PFSK-1 (cell line): ENCODE data around the gene NMNAT1.

Experiments
- POLR2AphosphoS5 ChIP-seq: IDR thresholded peaks from 2 replicates; pipeline ENCODE4 v1.6.1; 2012; ENCODE audit warnings: low read depth, mild to moderate bottlenecking, control low read depth, low read length, moderate library complexity
- REST ChIP-seq, 2 experiments: IDR thresholded peaks; 2 replicates each; pipeline versions ENCODE4 v1.6.1 to v1.8.0; 2011 to 2012; ENCODE audit warnings: low read depth in 2 of 2, low read length in 2 of 2, control low read depth in 1 of 2, inconsistent platforms in 1 of 2, mild to moderate bottlenecking in 1 of 2, moderate library complexity in 1 of 2; ENCODE audit not compliant: insufficient read depth in 1 of 2
- SIN3A ChIP-seq: IDR thresholded peaks from 2 replicates; pipeline ENCODE4 v1.6.1; 2012; ENCODE audit warnings: mild to moderate bottlenecking, low read length, moderate library complexity, borderline replicate concordance; ENCODE audit not compliant: insufficient read depth
- TAF1 ChIP-seq: IDR thresholded peaks from 2 replicates; pipeline ENCODE4 v1.6.1; 2012; ENCODE audit warnings: low read length, control low read depth, borderline replicate concordance; ENCODE audit not compliant: insufficient read depth

- no peak for TF ChIP-seq POLR2AphosphoS5
- TF ChIP-seq SIN3A = no peak
- no peak for TF ChIP-seq TAF1
- TF ChIP-seq REST (IDR thresholded peaks at IDR 0.05; ENCODE audit: insufficient read depth in 1 of 2, low read depth in 2 of 2, low read length in 2 of 2) = no peak
Observed at GRCh38 chr1:9903801-9904527, 39.3 kb upstream of the NMNAT1 start.
